Prostate gland (tissue), 2 donors: ENCODE measurements around the gene BLM. TPM values are rescaled to one million over a fixed set of nuclear protein-coding genes. Genes with fewer than 3 reads are reported as not detected.

Experiments
- DNase-seq: peaks from one replicate; pipeline ENCODE4 v3.0.0-alpha.2; 2019; ENCODE audit warnings: low spot score
- H3K27ac ChIP-seq, 2 donors: fragments of 200-600 bp; sonication (generic); 2 replicates each; pipeline ENCODE4 v1.5.1; 2017 to 2019
- H3K27me3 ChIP-seq: fragments of 200-600 bp; sonication (generic); replicated peaks from 2 replicates; pipeline ENCODE4 v1.5.1; 2019; ENCODE audit not compliant: insufficient read depth
- H3K36me3 ChIP-seq, 2 donors: fragments of 200-600 bp; sonication (generic); 1 replicate in 1 of 2; 2 replicates in 1 of 2; pipeline versions ENCODE4 v1.5.1 to v1.8.1; 2017 to 2019
- H3K4me1 ChIP-seq: fragments of 200-600 bp; sonication (generic); replicated peaks from 2 replicates; pipeline ENCODE4 v1.5.1; 2019
- H3K4me3 ChIP-seq, 2 donors: fragments of 200-600 bp; sonication (generic); 2 replicates each; pipeline ENCODE4 v1.5.1; 2017 to 2019
- H3K9me3 ChIP-seq: fragments of 200-600 bp; sonication (generic); 2 replicates; pipeline ENCODE4 v1.5.1; 2017
- CTCF ChIP-seq, 4 experiments: fragments of 200-600 bp in 2 of 4; fragments of 450-650 bp in 2 of 4; sonication (generic) in 2 of 4; IDR thresholded peaks; 1 replicate in 3 of 4; 2 replicates in 1 of 4; pipeline ENCODE4 v1.5.1; 2016 to 2019; ENCODE audit warnings: antibody characterized with exemption in 4 of 4, mild to moderate bottlenecking in 2 of 4, moderate library complexity in 2 of 4
- POLR2A ChIP-seq: fragments of 450-650 bp; IDR thresholded peaks from one replicate; pipeline ENCODE4 v1.6.1; 2016; ENCODE audit warnings: antibody characterized with exemption, mild to moderate bottlenecking
- POLR2AphosphoS5 ChIP-seq: sonication (generic); formaldehyde crosslinking; IDR thresholded peaks from one replicate; pipeline ENCODE4 v1.6.1; 2017; ENCODE audit warnings: antibody characterized with exemption
- WGBS: methylation state at CpG from one replicate; pipeline ENCODE4 v1.1.5; 2018; 5-methylcytosine and 5-hydroxymethylcytosine counted together
- intact Hi-C: fragments of 100-400 bp; cut with DNase I; formaldehyde crosslinking; loops from one replicate; pipeline ENCODE4 v1.14.2; 2022
- total RNA-seq, 2 donors: library from RNA; depleted of rRNA; stranded (reverse); fragments of >200 nt; gene quantifications; one replicate each; pipeline ENCODE4 v1.1.0, GENCODE V29; 2016

BLM gene
- total RNA-seq, 2 donors from 2014 or later, result 1.4 to 4.9 TPM

- no peak for DNase-seq
- intact Hi-C loops, result no loop called here
- no peaks in the 10 kb centered on the region for H3K27me3 ChIP-seq
- H3K4me3 ChIP-seq, result no peak overlapping the region
- 76% methylated on average over 7 of the region's 7 CpGs for WGBS
- H3K4me1 ChIP-seq, result no peaks in the 10 kb centered on the region
- H3K27ac ChIP-seq, result no peak overlapping the region
- TF ChIP-seq POLR2A (no peak), POLR2AphosphoS5 (no peak), CTCF (IDR thresholded peaks at IDR 0.05) (no peak)
- H3K36me3 ChIP-seq, result no peaks in the 10 kb centered on the region
- H3K9me3 ChIP-seq, result no peaks in the 10 kb centered on the region
Measured at GRCh38 chr15:90750186-90750585, 33.0 kb downstream of the BLM start.

GRCh38 chr15:90751300-90751825 lies 34.2 kb downstream of the BLM start:
- intact Hi-C loops, result no loop called here
- H3K27me3 ChIP-seq, result no peaks in the 10 kb centered on the region
- no peak overlapping the region for H3K4me3 ChIP-seq
- 90% methylated on average over 8 of the region's 8 CpGs for WGBS
- DNase-seq, result no peak
- H3K4me1 ChIP-seq, result no peaks in the 10 kb centered on the region
- H3K36me3 ChIP-seq, result no peaks in the 10 kb centered on the region
- TF ChIP-seq POLR2AphosphoS5 (no peak), CTCF (IDR thresholded peaks at IDR 0.05) (no peak)
- no peaks in the 10 kb centered on the region for H3K9me3 ChIP-seq
- no peak overlapping the region for H3K27ac ChIP-seq

- 87% methylated on average over 2 of the region's 2 CpGs for WGBS
- Histone ChIP-seq H3K27ac (no peak overlapping the region), H3K9me3 (no peaks in the 10 kb centered on the region), H3K4me3 (no peak overlapping the region), H3K27me3 (no peaks in the 10 kb centered on the region), H3K4me1 (no peaks in the 10 kb centered on the region), H3K36me3 (no peaks in the 10 kb centered on the region)
- no peak for TF ChIP-seq CTCF (IDR thresholded peaks at IDR 0.05)
- no peak for TF ChIP-seq POLR2AphosphoS5
- no peak for TF ChIP-seq POLR2A
- intact Hi-C loops, result no loop called here
- DNase-seq, result no peak
Measured at GRCh38 chr15:90756916-90757315, 39.8 kb downstream of the BLM start.

- DNase-seq, result no peak
- WGBS, result 71% methylated on average over 1 of the region's 1 CpG
Measured at GRCh38 chr15:90757461-90757860, 40.3 kb downstream of the BLM start.

More at GRCh38 chr15:90757461-90757860, 40.3 kb downstream of the BLM start:
- TF ChIP-seq CTCF (IDR thresholded peaks at IDR 0.05), result no peak
- TF ChIP-seq POLR2AphosphoS5, result no peak
- no peak for TF ChIP-seq POLR2A
- Histone ChIP-seq H3K9me3 (no peaks in the 10 kb centered on the region), H3K4me1 (no peaks in the 10 kb centered on the region), H3K27ac (no peak overlapping the region), H3K27me3 (no peaks in the 10 kb centered on the region), H3K36me3 (no peaks in the 10 kb centered on the region), H3K4me3 (no peak overlapping the region)
- intact Hi-C loops, result no loop called here
